ENCODE data around the gene MRTFB.

- TF ChIP-seq CTCF (IDR thresholded peaks at IDR 0.05) (no peak), POLR2A (IDR thresholded peaks at IDR 0.05) (no peak)
These were observed 13.2 kb upstream of the MRTFB start for GRCh38 chr16:14057878-14058382.
